Fibroblast of skin of abdomen (primary cell): Measurements from ENCODE around the gene PRKN.

Experiments
- DNase-seq: peaks from one replicate; pipeline ENCODE4 v3.0.0-alpha.2; 2013

Gene PRKN

DNA sequence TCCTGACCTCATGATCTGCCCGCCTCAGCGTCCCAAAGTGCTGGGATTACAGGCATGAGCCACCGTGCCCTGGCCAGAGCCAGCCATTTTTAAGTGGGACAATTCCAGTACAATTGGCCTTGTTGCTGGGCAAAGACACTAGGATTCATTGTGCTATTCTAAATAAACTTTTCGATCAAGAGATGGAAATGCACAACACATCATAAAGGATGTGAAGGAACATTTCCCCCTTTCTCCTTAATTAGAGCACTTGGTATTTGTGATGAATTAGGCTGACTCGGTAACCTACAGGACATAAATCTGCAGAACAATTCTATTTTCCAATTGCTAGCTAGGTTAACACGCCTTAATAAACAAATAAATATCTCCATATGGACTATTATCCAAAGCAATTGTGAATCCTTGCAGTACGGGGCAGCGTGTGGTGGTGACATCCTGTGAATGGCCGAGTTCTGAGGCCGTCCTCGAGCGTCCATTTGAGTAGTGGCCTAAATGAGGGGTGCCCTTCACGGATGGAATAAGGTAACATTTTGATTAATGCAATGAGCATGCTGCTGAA, 1047.5 kb downstream of the PRKN start:
- DNase-seq = no peak

DNA sequence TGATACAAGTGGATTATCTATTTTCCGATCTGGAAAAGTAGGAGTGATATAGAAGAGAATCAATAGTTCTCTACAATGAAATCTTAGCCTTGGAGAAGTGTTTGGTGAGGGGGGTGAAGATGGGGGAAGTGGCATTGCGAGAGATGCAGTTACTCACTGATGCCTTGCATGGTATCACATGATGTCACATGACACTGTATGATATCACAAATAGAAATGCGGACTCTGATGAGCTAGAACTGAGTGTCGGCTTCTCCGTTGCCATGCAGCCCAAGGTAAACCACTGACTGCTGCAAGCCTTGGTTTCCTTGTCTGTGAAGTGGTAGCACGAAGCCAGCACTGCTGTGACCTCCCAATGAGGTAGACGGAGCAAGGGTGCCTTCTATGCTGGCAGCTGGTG, 1050.4 kb downstream of the PRKN start:
- no peak for DNase-seq

DNA sequence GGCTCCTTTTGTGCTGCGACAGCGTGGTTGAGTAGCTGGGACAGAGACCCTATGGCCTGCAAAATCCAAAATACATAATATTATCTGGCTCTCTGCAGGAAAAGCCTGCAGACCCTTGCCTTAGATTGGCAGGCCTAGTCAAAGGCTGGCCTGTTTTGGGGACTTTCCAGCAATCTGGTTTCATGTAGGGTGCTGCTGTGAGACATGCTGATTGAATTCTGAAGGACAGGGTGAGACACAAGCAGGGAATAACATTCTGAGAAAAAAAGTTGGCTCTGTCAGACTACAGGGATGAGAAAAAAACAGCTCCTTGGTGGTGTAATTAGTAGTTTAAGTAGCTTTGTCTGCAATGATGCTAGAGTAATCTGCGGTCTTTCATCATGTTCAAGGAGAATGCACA, 1051.0 kb downstream of the PRKN start:
- no peak for DNase-seq

DNA sequence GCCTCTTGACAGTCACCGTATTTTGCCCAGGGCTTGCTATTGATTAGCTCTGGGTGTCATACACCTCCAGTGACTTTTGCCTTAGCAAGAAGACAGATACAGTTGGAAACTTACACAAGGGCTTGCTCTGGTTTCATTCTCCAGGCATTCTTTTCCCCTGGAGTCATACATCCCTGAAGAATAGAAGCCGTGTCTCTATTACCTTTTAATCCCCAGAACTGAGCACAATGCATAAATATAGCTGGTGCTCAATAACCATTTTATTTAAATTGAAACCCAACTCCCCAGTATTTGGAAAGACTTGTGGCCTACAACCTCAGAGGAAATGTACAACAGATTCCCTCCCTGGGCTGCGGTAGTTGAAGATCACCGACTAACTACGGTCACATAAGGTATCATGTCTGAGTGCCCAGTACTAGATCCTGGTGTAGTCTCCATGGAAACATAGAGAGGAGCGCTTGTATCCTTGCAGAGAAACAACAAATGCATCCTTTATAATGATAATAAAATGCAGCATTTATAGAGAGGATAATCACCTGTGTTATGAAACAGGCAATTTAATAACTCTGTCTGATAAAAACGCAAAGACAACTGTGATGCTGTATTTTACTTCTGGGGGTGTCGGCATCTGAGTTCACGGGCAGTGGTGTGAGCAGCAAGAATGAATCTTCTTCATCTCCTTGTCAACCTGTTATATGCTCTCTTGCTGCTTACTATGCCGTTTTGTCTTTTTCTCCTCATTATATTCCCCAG, 1052.5 kb downstream of the PRKN start:
- no peak for DNase-seq

DNA sequence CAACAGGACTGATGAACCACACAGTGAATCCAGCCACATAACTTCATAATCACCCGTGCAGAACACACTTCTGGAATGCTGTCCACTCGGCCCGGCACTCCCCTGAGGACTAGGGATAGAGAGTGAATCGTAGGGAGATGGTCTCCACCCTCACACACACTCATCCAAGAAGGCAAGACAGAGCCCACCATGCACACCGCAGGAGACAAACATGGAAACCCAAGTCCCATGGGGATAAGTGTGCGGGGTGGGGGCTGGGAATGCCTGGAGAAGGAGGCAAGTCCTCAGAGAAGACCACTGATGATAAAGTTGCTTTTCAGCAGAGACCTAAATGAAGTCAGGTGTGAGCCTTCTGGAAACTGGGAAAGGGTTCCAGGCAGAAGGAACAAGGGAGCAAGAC, 1054.5 kb downstream of the PRKN start:
- no peak for DNase-seq

DNA sequence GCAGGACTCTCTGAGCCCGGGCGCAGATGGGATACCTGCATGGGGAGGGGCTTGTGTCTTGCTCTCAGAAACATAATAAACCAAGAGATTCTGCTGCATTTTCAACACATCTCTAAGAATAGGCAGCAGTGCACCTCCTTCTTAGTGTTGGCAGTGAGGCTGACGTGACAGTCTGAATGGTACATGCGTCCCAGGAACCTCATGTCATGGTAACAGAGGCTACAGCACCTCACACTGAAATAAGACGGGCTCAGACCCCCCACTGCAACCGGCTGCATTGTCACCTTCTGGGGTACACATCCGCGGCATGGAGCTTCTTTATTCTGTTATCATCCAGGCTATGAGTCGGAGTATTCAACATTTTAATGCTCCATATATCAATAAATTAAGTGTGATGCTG, 1056.4 kb downstream of the PRKN start:
- DNase-seq = no peak

DNA sequence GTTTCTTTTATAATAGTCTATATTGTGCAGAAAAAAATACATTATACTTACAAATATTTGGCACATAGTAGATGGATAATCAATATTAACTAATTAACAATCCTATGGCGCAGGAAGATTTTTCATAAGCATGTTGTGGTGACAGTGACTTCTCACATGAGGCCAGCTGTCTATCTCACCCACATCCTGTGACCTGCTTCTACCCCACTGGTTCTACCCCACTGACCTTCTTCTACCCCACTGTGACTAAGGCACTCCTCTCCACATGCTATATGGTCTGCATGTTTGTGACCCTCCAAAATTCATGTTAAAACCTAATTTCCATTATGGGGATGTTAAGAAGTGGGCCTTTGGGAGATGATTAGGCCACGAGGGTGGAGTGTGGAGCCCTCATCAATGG, 1058.9 kb downstream of the PRKN start:
- DNase-seq = no peak

DNA sequence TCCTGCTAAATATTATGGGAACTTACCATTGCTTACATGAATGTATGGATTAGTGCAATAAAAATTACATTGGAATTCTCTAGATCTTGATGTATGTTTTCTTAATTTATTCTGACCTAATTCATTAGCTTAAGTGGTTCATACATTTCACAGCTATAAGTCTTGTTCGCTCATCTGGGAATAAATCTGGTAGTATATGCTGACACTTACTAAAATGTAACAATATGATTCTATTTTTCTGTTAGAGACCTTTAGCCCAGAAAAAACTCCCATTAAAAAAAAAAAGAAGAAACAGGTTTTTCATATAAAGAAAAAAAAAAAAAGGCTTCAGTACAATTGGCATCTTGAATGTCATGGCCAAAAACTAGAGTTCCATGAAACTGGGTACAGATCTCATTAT, 1059.6 kb downstream of the PRKN start:
- no peak for DNase-seq

DNA sequence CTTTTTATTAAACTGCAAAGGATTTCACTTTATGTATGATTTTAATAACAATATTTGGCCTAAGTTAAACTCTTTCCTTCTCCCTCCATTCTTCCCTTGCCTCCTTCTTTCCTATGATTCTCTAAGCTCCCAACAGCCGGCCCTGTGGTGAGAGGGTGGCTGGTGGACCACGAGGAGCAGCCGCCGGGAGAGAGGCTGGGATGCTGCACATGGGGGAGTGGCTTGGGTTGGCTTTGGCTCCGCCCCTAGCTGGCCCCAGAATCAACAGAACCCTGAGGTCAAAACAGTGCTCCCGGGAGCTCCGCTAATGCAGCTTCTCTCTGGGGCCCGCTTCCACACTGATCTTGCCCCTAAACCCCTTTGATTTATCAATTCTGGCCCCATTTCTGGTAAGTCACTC, 1063.9 kb downstream of the PRKN start:
- no peak for DNase-seq

DNA sequence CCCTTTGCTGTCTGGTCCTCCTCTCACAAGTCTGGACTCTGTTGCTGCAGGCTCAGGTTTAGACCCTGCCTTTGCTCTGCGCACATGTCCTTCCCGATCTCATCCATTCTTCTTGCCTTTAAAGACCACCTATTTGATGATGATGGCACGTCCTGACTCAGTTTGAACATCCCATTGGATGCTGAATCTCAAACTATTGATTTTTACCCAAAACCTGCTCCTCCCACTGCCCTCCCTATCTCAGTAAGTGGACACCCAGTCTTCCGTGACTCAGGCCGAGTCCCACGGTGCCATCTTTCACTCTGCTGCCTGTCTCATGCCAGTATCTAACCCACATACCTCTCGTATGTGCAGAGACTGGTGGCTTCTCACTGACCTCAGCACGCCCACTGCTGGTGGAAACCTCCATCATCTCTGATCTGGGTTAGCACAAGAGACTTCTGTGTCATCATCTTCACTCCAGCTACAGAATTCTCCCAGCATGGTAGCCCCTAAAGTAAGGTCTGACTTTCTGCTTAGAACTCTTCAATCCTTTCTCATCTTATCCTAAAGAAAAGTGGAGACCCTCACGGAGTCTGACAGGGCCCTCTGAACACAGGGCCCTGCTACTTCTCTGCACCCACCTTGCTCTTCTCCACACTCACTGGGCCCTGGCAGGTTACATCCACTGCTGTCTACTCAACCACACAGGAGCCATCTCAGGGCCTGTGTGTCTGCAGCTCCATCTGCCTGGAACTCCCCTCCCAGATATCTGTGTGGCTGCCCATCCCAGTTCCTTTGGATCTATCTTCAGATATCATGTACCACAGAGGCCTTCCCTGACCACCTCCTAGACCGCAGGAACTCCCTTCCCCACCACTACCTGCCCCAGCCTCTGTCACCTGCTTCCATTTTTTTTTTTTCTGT, 1066.6 kb downstream of the PRKN start:
- DNase-seq = no peak

DNA sequence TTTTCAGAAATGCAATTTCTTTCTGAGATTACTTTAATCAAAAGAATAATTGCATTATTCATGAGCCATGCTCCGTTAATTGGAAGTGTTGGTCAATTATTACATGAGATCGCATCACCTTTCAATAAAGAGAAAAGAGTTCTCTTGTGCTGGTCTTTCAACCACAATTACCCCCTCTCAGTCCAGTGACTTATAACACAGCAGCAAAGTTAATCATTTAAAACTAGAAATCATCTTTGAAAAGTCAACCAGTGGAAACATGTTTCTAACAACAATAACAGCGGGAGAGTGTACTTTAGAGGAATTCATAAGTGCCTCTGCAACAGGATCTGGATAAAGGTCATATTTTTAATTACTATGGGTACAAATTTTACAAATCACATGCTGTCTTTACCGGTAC, 1069.4 kb downstream of the PRKN start:
- no peak for DNase-seq

DNA sequence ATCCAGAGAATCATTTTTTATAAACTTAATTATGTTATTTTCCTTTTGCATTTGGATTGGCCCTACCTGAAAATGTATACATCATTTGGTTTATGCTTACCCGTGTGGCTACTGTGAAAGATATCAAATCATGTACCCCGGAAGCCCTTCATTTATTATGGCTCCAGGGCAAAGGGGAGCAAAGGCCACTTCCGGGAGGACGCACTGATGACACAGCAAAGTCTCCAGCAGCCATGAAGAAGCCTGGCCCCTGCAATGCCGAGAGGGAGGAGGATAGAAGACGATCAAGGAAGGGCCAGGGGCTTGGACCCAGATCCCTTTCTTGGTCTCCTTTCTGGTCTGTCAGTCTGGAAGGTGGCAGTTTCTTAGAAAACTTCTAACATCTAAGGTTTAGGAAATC, 1073.4 kb downstream of the PRKN start:
- DNase-seq = no peak

DNA sequence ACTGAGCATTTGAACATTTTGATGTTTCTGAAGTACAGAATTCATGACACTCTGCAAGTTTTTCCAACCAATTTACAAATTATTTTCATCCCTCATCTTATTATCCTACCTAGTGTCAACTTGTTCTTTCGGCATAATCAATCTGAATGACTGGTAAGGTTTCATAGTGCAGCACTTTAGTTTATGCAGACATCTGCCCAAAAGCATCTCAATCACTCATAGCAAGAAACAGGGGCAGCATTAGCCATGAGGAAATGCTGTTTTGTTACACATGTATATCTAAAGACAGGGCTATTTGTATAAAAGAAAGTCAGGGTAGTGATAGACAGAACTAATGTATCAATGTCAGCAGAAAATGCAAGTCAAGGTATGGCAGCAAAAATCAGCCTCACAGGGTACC, 1075.6 kb downstream of the PRKN start:
- DNase-seq = no peak

DNA sequence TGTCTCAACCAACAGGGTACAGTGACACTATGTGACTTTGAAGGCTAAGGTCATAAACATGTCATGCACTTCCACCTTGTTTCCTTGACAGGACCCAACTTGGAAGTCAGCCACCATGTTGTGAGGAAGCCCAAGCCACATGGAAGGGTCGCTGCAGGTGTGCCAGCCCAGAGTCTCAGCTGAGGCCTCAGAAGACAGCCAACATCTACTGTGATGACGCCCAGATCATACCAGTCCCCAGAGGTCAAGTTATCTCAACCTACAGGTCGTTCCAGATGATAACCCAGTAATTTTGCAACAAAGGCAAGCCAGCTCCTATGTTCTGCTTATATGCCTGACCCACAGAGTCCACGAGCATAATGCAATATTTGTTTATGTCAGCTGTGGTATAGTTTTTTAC, 1077.7 kb downstream of the PRKN start:
- no peak for DNase-seq

DNA sequence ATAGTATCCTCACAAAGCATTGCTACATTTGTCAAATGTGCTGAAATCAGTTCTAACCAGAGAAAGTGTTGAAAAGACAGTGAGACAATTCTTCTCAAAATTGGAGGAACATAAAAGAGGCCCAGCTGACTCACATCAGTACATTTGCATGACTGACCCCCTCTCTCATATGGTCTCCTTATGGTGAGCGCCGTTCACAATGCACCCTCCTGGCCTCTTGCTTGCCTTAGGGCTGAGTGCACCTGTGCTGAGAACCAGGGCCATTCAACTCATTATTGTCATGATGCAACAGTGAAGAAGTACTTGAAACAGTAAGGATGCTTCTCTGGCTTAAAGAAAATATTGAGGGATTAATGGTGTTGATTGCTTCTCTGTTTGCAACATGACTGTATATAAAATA, 1078.5 kb downstream of the PRKN start:
- peak; percentile 22 for DNase-seq

DNA sequence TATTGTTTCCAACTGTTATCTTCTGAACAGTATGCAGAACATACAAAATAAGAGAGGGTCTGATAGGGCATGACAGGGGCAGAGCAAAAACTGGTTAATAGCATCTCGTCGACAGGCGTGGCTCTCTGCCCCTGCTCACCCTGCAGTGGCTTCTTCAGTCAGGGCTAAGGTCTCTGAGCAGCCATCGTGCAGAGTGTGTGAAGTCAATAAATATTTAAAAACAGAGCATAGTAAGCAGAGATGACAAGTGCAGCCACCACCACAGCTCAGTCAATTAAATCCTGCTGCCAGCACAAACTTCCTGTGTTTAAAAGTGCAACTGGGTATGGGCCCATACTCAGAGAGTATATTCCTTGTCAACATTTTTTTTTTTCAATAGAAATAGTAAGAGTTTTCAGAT, 1080.3 kb downstream of the PRKN start:
- DNase-seq = no peak

DNA sequence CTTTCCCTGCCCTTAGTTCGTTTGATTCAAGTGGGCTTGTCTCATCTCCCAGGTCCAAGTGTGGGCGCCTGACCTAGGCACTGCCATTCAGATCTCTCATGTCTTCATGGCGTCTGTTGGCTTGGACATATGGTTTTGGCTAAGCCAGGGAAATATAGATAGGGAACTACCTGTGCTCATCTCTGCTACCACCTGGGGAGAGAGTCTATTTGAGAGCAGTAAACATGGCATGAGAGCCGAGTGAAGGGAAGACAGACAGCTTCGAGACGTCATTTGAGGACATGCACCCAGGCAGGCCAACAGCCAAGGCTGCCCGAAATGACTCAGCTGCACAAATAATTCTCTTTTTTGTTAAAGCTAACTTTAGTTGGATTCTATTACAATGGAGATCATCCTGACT, 1083.0 kb downstream of the PRKN start:
- DNase-seq = no peak

DNA sequence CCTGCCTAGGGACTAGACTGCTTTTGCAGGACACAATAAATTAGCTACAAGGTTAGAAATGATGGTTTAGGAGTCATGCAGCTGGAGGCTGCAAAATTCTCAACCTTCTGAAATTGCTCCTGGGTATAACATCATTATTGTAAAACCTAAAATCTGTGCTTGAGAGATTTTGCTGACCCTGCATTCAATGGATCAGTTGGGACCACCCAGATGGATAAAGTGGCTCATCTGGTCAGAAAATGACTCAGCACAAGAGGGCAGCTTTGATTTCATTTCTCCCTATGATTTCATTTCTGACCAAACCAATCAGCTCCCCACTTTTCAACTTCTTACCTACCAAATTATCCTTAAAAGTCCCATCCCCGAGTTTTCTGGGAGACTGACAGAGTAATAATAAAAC, 1086.4 kb downstream of the PRKN start:
- no peak for DNase-seq

DNA sequence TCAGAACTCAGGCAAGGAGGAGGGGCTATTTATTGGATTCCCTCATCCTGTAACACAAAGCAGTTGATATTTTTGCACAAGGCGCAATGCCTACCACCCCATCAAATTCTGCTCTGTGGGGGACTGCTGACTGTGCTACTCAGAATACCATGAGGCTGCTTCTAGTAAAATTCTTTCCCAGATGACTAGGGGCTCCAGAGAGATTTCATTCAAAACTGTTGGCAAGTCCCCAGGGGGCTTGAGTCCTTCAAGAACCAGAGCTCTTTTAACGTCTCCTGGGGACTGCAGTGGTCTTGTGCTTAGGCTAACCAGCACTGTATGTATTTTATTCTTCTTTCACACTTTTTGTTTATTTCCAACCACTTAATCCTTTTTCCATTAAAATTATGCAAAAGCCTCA, 1087.8 kb downstream of the PRKN start:
- peak; percentile 36 for DNase-seq

DNA sequence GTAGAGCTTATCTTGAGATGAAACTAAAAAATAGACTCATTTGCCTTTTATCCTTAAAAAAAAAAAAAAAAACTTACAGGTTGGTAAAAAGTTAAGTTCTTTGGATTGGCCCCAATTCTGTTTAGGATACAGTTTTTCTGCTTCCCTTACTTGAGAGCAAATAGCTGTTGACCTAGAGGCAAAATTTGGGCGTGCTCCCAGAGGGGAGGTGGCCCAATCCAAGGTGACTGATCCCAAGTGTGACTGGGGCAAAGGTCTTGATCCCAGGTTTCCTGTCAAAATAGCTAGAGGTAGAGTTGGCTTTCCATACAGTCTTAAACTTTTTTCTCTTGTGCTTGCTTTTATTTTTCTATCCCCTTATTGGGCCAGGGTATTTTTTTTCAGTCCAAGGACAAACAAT, 1089.9 kb downstream of the PRKN start:
- no peak for DNase-seq

DNA sequence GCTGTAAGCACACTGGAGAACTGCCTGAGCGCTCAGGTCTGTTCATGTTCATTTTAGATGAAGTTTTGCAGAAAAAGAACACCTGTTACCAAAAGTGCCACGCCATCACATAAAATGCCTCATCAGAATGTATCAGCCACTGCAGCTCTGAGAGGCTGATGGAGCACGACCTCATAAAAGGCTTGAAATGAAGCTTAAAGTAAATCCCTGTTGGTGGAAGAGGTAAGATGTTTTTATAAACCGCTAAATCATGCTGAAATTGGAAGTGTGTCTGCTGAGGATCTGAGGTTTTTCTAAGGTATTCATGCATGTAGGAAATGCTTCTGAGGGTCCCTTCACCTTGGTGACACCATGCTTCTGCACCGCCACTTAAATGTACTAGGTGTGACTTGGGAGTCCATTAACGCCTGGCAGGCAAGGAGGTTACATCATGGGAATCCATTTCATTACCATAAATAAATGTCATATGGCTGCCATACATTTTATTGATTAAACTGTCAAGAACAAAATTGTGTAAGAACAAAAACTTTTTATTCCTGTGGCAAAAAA, 1090.6 kb downstream of the PRKN start:
- DNase-seq = no peak

DNA sequence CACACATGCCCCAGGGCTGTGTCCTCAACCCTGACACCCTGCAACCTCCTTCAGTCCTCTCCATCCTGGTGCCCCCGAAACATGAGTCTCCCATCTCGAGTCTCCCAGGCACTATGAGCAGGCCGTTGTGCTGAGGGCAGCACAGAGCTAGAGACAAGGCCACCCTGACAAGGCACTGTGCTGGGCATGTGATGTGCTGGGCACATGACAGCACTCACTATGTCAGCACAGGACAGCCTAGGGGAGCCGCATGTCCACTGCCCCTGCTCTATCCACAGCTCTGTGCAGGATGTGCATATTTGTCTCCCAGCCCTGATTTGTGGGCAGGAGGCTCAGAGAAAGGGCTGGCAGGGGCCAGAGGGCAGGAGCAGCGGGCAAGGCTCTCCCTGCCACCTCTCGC, 1091.6 kb downstream of the PRKN start:
- no peak for DNase-seq

DNA sequence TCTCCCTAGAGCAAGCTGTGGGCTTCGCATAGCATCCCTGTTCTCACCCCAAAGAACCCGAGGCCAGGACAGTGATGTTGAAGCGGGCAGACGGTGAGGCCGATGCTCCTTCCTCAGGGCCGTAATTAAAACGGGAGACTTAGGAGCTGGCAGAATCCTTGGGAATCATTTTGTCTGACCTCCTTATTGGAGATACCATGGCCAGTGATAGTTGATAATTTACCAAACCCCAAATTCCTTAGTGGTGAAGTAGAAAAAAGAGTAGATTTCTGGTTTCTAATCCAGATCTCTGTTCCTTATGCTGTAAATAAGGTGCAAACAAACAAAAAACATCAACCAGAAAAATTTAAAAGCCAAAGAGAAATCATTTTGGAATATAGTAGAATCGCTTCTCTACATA, 1092.7 kb downstream of the PRKN start:
- no peak for DNase-seq
